Measurements from ENCODE around the gene NFE2L2.

NFE2L2 gene

GRCh38 chr2:177262092-177262491, 2.4 kb downstream of the NFE2L2 start:
- no peak for TF ChIP-seq CTCF (IDR thresholded peaks at IDR 0.05; ENCODE audit: low read depth, low read length)
- H3K4me3 ChIP-seq (ENCODE audit: low read depth, low read length), result peak overlapping the region; percentile 89

- H3K4me3 ChIP-seq (ENCODE audit: low read depth, low read length), result peak overlapping the region; percentile 89
- no peak for TF ChIP-seq CTCF (IDR thresholded peaks at IDR 0.05; ENCODE audit: low read depth, low read length)
Observed at GRCh38 chr2:177261116-177262060, 3.1 kb downstream of the NFE2L2 start.

- H3K4me3 ChIP-seq (ENCODE audit: low read depth, low read length), result peak overlapping the region; percentile 89
- TF ChIP-seq CTCF (IDR thresholded peaks at IDR 0.05; ENCODE audit: low read depth, low read length), result no peak
Observed at GRCh38 chr2:177260379-177260778, 4.1 kb downstream of the NFE2L2 start.

GRCh38 chr2:177258059-177258458, 6.5 kb downstream of the NFE2L2 start:
- no peak overlapping the region for H3K4me3 ChIP-seq (ENCODE audit: low read depth, low read length)
- TF ChIP-seq CTCF (IDR thresholded peaks at IDR 0.05; ENCODE audit: low read depth, low read length), result no peak

- no peak for TF ChIP-seq CTCF (IDR thresholded peaks at IDR 0.05; ENCODE audit: low read depth, low read length)
- H3K4me3 ChIP-seq (ENCODE audit: low read depth, low read length), result no peak overlapping the region
Observed at GRCh38 chr2:177257471-177257870, 7.1 kb downstream of the NFE2L2 start.

GRCh38 chr2:177256695-177257094, 7.8 kb downstream of the NFE2L2 start:
- H3K4me3 ChIP-seq (ENCODE audit: low read depth, low read length), result no peak overlapping the region
- TF ChIP-seq CTCF (IDR thresholded peaks at IDR 0.05; ENCODE audit: low read depth, low read length), result no peak

GRCh38 chr2:177256026-177256425, 8.5 kb downstream of the NFE2L2 start:
- no peak for TF ChIP-seq CTCF (IDR thresholded peaks at IDR 0.05; ENCODE audit: low read depth, low read length)
- no peak overlapping the region for H3K4me3 ChIP-seq (ENCODE audit: low read depth, low read length)
